ES-I3 (cell line): ENCODE measurements around the gene RGSL1.

Source experiments
- H3K36me3 ChIP-seq: 2 replicates; pipeline ENCODE4 v1.6.1; 2013; ENCODE audit warnings: mild to moderate bottlenecking, low read length, control low read depth, moderate library complexity; ENCODE audit not compliant: insufficient read depth
- H3K4me1 ChIP-seq: 2 replicates; pipeline ENCODE4 v1.6.1; 2013; ENCODE audit warnings: mild to moderate bottlenecking, control low read depth, low read length; ENCODE audit not compliant: insufficient read depth
- H3K9ac ChIP-seq: 2 replicates; pipeline ENCODE4 v1.6.1; 2013; ENCODE audit warnings: low read depth, mild to moderate bottlenecking, low read length, moderate library complexity
- H3K9me3 ChIP-seq: 2 replicates; pipeline ENCODE4 v1.6.1; 2013; ENCODE audit warnings: mild to moderate bottlenecking, low read length, moderate library complexity; ENCODE audit not compliant: control insufficient read depth, insufficient read depth

The RGSL1 gene

GRCh38 chr1:182450087-182450486, at the start of gene RGSL1:
RGSL1 (plus strand) TSS chr1:182450146; CDS start chr1:182450166, 20 bp downstream.
- H3K36me3 ChIP-seq: no peaks in the 10 kb centered on the region
- H3K9me3 ChIP-seq: no peaks in the 10 kb centered on the region
- H3K9ac ChIP-seq: no peak within 1 kb of the TSS
- no peaks in the 10 kb centered on the region for H3K4me1 ChIP-seq

- Histone ChIP-seq H3K4me1 (no peaks in the 10 kb centered on the region), H3K9me3 (no peaks in the 10 kb centered on the region), H3K36me3 (no peaks in the 10 kb centered on the region), H3K9ac (no peak within 1 kb of the TSS)
These were observed 49.4 kb upstream of the RGSL1 start, which contains the start of gene TEDDM1 for GRCh38 chr1:182400567-182400966. TEDDM1 (minus strand) TSS chr1:182400667; CDS start chr1:182400485, 182 bp downstream.

- Histone ChIP-seq H3K36me3 (no peaks in the 10 kb centered on the region), H3K9ac (no peak overlapping the region), H3K9me3 (peaks cover 2% of the 10 kb centered on the region; the same call in 1 of the 2 replicates), H3K4me1 (peaks cover 3% of the 10 kb centered on the region; the same call in 1 of the 2 replicates)
These were observed 45.2 kb upstream of the RGSL1 start for GRCh38 chr1:182404781-182405180.

DNA sequence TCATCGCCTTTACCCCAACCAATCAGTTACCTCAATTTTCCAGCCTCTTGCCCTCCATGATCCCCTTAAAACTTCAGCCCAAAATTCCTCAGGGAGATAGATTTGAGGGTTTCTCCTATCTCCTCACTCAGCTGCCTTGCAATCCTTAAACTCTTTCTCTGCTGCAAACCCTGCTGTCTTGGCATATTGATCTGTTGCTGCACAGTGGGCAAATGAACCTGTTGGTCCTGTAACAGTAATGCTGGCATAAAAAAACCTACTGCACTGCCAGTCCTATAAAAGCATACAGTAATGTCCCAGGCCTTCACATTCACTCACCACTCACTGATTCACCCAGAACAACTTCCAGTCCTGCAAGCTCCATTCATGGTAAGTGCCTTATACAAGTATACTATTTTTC, 44.4 kb upstream of the RGSL1 start:
- H3K9me3 ChIP-seq: peaks cover 2% of the 10 kb centered on the region; the same call in 1 of the 2 replicates
- peaks cover 3% of the 10 kb centered on the region; the same call in 1 of the 2 replicates for H3K4me1 ChIP-seq
- no peak overlapping the region for H3K9ac ChIP-seq
- H3K36me3 ChIP-seq: no peaks in the 10 kb centered on the region

- Histone ChIP-seq H3K4me1 (peaks cover 3% of the 10 kb centered on the region; the same call in 1 of the 2 replicates), H3K9ac (no peak overlapping the region), H3K9me3 (peaks cover 2% of the 10 kb centered on the region; the same call in 1 of the 2 replicates), H3K36me3 (no peaks in the 10 kb centered on the region)
These were observed 43.9 kb upstream of the RGSL1 start for GRCh38 chr1:182406012-182406411.

DNA sequence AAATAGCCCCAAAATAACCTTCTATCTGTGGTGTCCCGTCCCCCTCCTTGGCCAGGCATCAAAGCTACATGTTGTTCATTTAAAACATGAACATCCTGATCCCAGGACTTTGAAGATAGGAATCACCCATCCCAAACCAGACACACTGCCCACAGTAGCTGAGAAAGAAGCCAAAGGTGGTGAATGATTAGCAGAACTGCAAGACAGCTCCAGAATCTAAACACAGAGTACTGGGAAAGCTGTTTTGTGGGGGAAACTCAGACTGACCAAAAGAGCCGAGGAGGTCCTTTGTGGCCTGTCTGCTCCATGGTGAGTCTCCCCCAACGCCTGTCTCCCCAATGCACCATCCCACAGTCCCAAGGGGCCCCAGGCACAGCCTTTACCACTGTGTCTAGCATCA, 42.2 kb upstream of the RGSL1 start:
- H3K4me1 ChIP-seq: peaks cover 3% of the 10 kb centered on the region; the same call in 1 of the 2 replicates
- H3K9ac ChIP-seq: no peak overlapping the region
- H3K9me3 ChIP-seq: peaks cover 2% of the 10 kb centered on the region; the same call in 1 of the 2 replicates
- H3K36me3 ChIP-seq: no peaks in the 10 kb centered on the region

GRCh38 chr1:182408435-182409075, 41.4 kb upstream of the RGSL1 start:
- H3K4me1 ChIP-seq: peaks cover 3% of the 10 kb centered on the region; the same call in 1 of the 2 replicates
- H3K9ac ChIP-seq: no peak overlapping the region
- H3K36me3 ChIP-seq: no peaks in the 10 kb centered on the region
- H3K9me3 ChIP-seq: peaks cover 2% of the 10 kb centered on the region; the same call in 1 of the 2 replicates

GRCh38 chr1:182410138-182410537, 39.8 kb upstream of the RGSL1 start:
- Histone ChIP-seq H3K4me1 (peaks cover 3% of the 10 kb centered on the region; the same call in 1 of the 2 replicates), H3K9me3 (peaks cover 2% of the 10 kb centered on the region; the same call in 1 of the 2 replicates), H3K9ac (no peak overlapping the region), H3K36me3 (no peaks in the 10 kb centered on the region)

DNA sequence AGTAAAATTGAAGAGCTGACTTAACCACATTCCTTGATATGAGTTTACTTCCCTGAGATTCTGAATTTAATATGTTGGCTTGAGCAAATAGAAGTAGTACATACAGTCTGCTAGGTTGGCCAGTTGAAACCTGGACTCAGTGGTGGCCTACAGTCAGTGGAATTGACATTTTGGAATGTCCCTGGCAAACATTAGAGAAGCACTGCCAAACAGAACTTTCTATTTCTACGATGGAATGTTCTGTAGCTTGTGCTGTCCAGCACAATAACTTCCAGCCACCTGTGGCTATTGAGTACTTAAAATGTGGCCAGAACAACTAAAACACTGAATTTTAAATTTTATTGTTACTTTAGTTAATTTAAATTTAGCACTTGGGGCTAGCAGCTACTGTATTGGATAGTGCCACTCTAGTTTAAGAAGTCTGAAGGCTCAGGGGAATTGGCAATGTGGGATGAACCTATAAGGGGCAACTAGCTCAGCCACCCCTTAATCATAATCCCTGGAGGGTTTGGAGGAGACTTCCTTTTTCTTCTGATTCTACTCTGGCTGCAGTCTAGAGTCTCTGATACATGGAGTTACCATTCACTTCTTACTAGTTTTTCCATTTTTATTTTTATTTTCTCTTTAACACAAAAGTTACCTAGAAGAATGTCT, 39.2 kb upstream of the RGSL1 start:
- Histone ChIP-seq H3K9ac (no peak overlapping the region), H3K9me3 (peaks cover 2% of the 10 kb centered on the region; the same call in 1 of the 2 replicates), H3K4me1 (peaks cover 3% of the 10 kb centered on the region; the same call in 1 of the 2 replicates), H3K36me3 (no peaks in the 10 kb centered on the region)

DNA sequence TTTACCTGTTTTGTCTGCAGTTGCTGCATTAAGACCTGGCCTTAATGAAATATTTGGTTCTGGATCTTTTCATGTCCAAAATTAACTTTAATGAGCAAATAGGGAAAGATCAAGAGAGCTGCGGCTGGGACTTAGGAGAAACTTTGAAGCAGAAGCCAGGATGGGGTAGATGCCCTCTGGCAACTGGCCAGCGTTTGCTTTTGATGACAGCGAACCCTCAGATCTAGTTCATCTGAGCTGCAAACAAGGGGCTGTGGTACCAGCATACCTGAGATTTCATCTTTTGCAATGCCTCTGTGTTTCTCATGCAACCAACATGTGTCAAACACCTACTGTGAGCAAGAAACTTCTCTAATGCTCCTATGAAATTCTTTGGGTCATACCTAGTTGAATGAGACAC, 36.5 kb upstream of the RGSL1 start:
- Histone ChIP-seq H3K9ac (no peak overlapping the region), H3K9me3 (no peaks in the 10 kb centered on the region), H3K36me3 (no peaks in the 10 kb centered on the region), H3K4me1 (peaks cover 3% of the 10 kb centered on the region; the same call in 1 of the 2 replicates)

DNA sequence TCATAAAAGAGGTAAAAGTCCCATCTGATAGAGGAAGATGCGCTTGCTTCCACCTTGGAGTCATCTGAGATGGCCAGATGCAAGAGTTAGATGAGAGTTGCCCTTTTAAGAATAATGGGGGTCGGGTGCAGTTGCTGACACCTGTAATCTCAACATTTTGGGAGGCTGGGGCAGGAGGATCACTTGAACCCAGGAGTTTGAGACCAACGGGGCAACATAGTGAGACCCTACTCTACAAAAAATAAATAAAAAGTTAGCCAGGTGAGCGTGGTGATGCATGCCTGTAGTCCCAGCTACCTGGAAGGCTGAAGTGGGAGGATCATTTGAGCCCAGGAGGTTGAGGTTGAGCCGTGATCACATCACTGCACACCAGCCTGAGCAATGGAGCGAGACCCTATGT, 36.0 kb upstream of the RGSL1 start:
- Histone ChIP-seq H3K9ac (no peak overlapping the region), H3K9me3 (no peaks in the 10 kb centered on the region), H3K36me3 (no peaks in the 10 kb centered on the region), H3K4me1 (peaks cover 2% of the 10 kb centered on the region; the same call in 1 of the 2 replicates)

DNA sequence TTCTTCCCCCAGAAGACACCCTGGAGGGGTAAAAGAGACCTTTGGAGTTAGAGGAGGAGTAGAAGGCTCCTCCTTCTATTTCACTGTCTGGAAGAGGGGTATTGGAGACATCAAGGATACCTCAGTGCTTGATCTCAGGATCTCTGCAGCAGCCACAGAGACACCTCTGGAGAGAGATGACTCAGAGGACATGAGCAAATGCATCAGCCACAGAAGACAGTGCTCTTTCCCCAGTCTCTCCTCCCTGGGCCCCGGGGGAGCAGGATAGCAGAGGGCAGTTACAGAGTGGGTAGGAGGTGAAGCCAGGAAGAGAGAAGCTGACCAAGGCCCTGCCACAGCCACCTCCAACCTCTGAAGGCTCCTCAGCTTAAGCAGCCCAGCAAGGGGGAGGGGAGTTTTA, 34.2 kb upstream of the RGSL1 start:
- H3K9ac ChIP-seq: no peak overlapping the region
- no peaks in the 10 kb centered on the region for H3K4me1 ChIP-seq
- H3K36me3 ChIP-seq: no peaks in the 10 kb centered on the region
- no peaks in the 10 kb centered on the region for H3K9me3 ChIP-seq

GRCh38 chr1:182426442-182427430, 23.2 kb upstream of the RGSL1 start:
- Histone ChIP-seq H3K9ac (no peak overlapping the region), H3K36me3 (no peaks in the 10 kb centered on the region), H3K9me3 (no peaks in the 10 kb centered on the region), H3K4me1 (no peaks in the 10 kb centered on the region)

DNA sequence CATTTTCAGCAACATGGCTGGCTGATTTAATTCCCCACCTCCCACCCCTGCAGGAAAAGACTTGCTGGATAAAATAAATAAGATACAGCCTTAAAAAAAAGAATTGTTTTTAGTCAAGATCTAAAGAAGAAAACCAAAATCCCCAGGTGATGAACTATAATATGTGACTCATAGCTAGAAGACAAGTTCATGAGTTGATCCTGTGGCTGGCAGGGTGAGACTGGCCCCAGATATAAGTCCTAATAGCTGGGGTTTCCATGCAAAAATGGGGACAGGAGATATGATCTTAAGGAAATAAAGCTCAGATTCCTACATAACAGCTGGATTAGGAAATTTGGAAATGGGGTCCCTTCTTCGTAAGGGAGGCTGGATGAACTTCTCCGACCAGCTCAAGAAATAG, 21.9 kb upstream of the RGSL1 start:
- H3K9ac ChIP-seq: no peak overlapping the region
- no peaks in the 10 kb centered on the region for H3K9me3 ChIP-seq
- H3K36me3 ChIP-seq: no peaks in the 10 kb centered on the region
- H3K4me1 ChIP-seq: no peaks in the 10 kb centered on the region
